ENCODE results near the gene BANK1. TPM values are rescaled to one million over a fixed set of nuclear protein-coding genes. Genes with fewer than 3 reads are reported as not detected.

The BANK1 gene
- total and polyA plus RNA-seq, 2 of the 8 experiments (the other 6 are each of a cell fraction or from before 2014, with no cell fraction given): 0.59 to 0.93 TPM

DNA sequence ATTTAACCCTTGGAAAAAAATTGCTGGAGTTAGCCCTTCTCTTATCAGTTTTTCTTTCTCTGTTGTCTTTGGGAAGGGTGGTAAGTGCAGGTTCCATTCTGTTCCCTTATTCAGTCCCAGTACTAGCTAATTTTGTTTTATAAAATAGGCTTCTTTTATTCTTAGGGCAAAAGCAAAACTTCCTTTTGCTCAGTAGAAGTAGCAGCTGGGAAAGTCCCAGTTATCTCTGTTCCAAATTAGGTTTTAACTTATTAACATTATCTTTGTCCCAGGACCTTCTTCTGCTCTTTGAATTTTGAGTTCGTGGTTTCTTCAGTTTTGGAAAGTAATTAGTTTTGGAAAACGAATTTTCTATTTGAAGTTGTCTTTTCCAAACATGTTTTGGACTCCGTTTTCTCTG is 61.1 kb downstream of the BANK1 start:
- H4K20me1 ChIP-seq (replicated peaks in 1 of 2; ENCODE audit: control insufficient read depth in 1 of 2, insufficient read depth in 2 of 2, low read length in 2 of 2): no peaks in the 10 kb centered on the region
- H3K56ac ChIP-seq (replicated peaks; ENCODE audit: insufficient read length, low read depth, low read length): no peak overlapping the region
- no peaks in the 10 kb centered on the region for H3K27me3 ChIP-seq (replicated peaks in 1 of 4; ENCODE audit: control insufficient read depth in 3 of 4, extremely low read depth in 1 of 4, insufficient read depth in 3 of 4, low read length in 3 of 4)
- H3K36me3 ChIP-seq (ENCODE audit: control insufficient read depth in 2 of 4, insufficient read depth in 4 of 4, low read length in 3 of 4): no peaks in the 10 kb centered on the region
- H2AK5ac ChIP-seq (ENCODE audit: low read depth, low read length): no peak overlapping the region
- no peaks in the 10 kb centered on the region for H3K79me2 ChIP-seq (ENCODE audit: control insufficient read depth in 1 of 2, insufficient read depth in 2 of 2, low read length in 2 of 2)
- CTCF ChIA-PET (ENCODE audit: partially characterized antibody): no interaction called here
- H3K27ac ChIP-seq (ENCODE audit: low read depth, low read length): no peak overlapping the region
- no peak overlapping the region for H2AFZ ChIP-seq (ENCODE audit: low read length)
- H3K23me2 ChIP-seq (ENCODE audit: low read depth, low read length): no peaks in the 10 kb centered on the region; the same call in 1 of the 2 replicates
- no peak overlapping the region for H3K9ac ChIP-seq (replicated peaks in 1 of 4; ENCODE audit: extremely low read depth in 1 of 4, low read depth in 3 of 4, low read length in 3 of 4)
- no peak overlapping the region for H2BK120ac ChIP-seq (replicated peaks; ENCODE audit: low read depth, low read length)
- H3K14ac ChIP-seq (ENCODE audit: insufficient read length): no peak overlapping the region
- H3K79me1 ChIP-seq (ENCODE audit: low read depth, low read length): no peaks in the 10 kb centered on the region
- FAIRE-seq: no peak
- no peak overlapping the region for H2BK15ac ChIP-seq (ENCODE audit: low read length)
- no peak overlapping the region for H4K8ac ChIP-seq (ENCODE audit: extremely low read depth, insufficient read depth, low read length)
- WGBS, 2 experiments (ENCODE audit: extremely low coverage in 1 of 2, insufficient coverage in 1 of 2, insufficient read length in 1 of 2, insufficient replicate concordance in 2 of 2, low coverage in 1 of 2, low lambda C conversion rate in 2 of 2, missing lambda C conversion rate in 1 of 2): 94% methylated on average over 3 of the region's 3 CpGs; no CpG with 5 or more reads in 1 of the 2 experiments
- no peak for DNase-seq (ENCODE audit: low read depth in 1 of 2, low spot score in 2 of 2)
- no peak overlapping the region for H2BK12ac ChIP-seq (ENCODE audit: low read depth, low read length)
- no peak overlapping the region for H3K23ac ChIP-seq (ENCODE audit: insufficient read length)
- no peaks in the 10 kb centered on the region for H3K9me3 ChIP-seq (ENCODE audit: insufficient read depth in 2 of 2, low read depth in 1 of 2, low read length in 1 of 2)
- POLR2A ChIA-PET (ENCODE audit: partially characterized antibody): no interaction called here
- no peak overlapping the region for H4K91ac ChIP-seq (replicated peaks; ENCODE audit: insufficient read length, low read length)
- no peak overlapping the region for H2BK20ac ChIP-seq (ENCODE audit: low read length)
- H3K4me3 ChIP-seq (ENCODE audit: extremely low read depth in 1 of 4, insufficient read depth in 2 of 4, low read depth in 3 of 4, low read length in 4 of 4): no peak overlapping the region
- H3K4me1 ChIP-seq (replicated peaks in 1 of 4; ENCODE audit: control insufficient read depth in 3 of 4, insufficient read depth in 4 of 4, low read length in 3 of 4): no peaks in the 10 kb centered on the region
- no peak overlapping the region for H2BK5ac ChIP-seq (ENCODE audit: low read depth, low read length)
- H3K4me2 ChIP-seq (ENCODE audit: insufficient read depth in 1 of 2, low read depth in 2 of 2, low read length in 2 of 2): no peak overlapping the region
- no peak overlapping the region for H3K4ac ChIP-seq (replicated peaks; ENCODE audit: insufficient read length, low read depth, low read length)
- no peak overlapping the region for H4K5ac ChIP-seq (ENCODE audit: insufficient read length, low read depth, low read length)
- no peak overlapping the region for H3K18ac ChIP-seq (ENCODE audit: extremely low read depth, low read length)
- TF ChIP-seq BRCA1 (IDR thresholded peaks at IDR 0.05; ENCODE audit: low read depth, low read length): no peak
- TF ChIP-seq SUZ12 (IDR thresholded peaks at IDR 0.05; ENCODE audit: low read length): no peak
- no peak for TF ChIP-seq TCF12 (IDR thresholded peaks at IDR 0.05; ENCODE audit: low read depth, low read length)
- TF ChIP-seq, protein P1, sequence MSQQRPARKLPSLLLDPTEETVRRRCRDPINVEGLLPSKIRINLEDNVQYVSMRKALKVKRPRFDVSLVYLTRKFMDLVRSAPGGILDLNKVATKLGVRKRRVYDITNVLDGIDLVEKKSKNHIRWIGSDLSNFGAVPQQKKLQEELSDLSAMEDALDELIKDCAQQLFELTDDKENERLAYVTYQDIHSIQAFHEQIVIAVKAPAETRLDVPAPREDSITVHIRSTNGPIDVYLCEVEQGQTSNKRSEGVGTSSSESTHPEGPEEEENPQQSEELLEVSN (IDR thresholded peaks at IDR 0.05): no peak
- TF ChIP-seq, protein P2, sequence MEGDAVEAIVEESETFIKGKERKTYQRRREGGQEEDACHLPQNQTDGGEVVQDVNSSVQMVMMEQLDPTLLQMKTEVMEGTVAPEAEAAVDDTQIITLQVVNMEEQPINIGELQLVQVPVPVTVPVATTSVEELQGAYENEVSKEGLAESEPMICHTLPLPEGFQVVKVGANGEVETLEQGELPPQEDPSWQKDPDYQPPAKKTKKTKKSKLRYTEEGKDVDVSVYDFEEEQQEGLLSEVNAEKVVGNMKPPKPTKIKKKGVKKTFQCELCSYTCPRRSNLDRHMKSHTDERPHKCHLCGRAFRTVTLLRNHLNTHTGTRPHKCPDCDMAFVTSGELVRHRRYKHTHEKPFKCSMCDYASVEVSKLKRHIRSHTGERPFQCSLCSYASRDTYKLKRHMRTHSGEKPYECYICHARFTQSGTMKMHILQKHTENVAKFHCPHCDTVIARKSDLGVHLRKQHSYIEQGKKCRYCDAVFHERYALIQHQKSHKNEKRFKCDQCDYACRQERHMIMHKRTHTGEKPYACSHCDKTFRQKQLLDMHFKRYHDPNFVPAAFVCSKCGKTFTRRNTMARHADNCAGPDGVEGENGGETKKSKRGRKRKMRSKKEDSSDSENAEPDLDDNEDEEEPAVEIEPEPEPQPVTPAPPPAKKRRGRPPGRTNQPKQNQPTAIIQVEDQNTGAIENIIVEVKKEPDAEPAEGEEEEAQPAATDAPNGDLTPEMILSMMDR (IDR thresholded peaks at IDR 0.05; ENCODE audit: control extremely low read depth in 1 of 3, insufficient read depth in 1 of 3, low read depth in 1 of 3, low read length in 3 of 3): no peak
- no peak for TF ChIP-seq CEBPB (IDR thresholded peaks at IDR 0.05; ENCODE audit: low read depth, low read length)
- no peak for TF ChIP-seq ZNF274 (IDR thresholded peaks at IDR 0.05; ENCODE audit: borderline replicate concordance, extremely low read depth, low read length)
- no peak for TF ChIP-seq SIRT6 (IDR thresholded peaks at IDR 0.05; ENCODE audit: low read length)
- no peak for TF ChIP-seq CHD1 (IDR thresholded peaks at IDR 0.05; ENCODE audit: low read depth, low read length)
- no peak for TF ChIP-seq GABPA (IDR thresholded peaks at IDR 0.05; ENCODE audit: borderline replicate concordance, insufficient read depth, low read length)
- no peak for TF ChIP-seq EGR1 (IDR thresholded peaks at IDR 0.05; ENCODE audit: borderline replicate concordance, low read depth, low read length)
- no peak for TF ChIP-seq RBBP5 (IDR thresholded peaks at IDR 0.05; ENCODE audit: borderline replicate concordance, low read depth, low read length)
